Measurements from ENCODE around the gene SREK1. TPM values are rescaled to one million over a fixed set of nuclear protein-coding genes. Genes with fewer than 3 reads are reported as not detected.

Gene SREK1
- total and polyA plus RNA-seq, 2 of the 8 experiments (the other 6 are each of a cell fraction or from before 2014, with no cell fraction given) = 10.6 to 40.4 TPM

GRCh38 chr5:66118304-66118703 is 25.8 kb upstream of the SREK1 start:
- FAIRE-seq (no peak), DNase-seq (ENCODE audit: low read depth in 1 of 2, low spot score in 2 of 2) (no peak)
- no peak overlapping the region for H3K56ac ChIP-seq (replicated peaks; ENCODE audit: insufficient read length, low read depth, low read length)
- no peak overlapping the region for H3K14ac ChIP-seq (ENCODE audit: insufficient read length)
- H4K8ac ChIP-seq (ENCODE audit: extremely low read depth, insufficient read depth, low read length) = no peak overlapping the region
- H3K36me3 ChIP-seq (ENCODE audit: control insufficient read depth in 2 of 4, insufficient read depth in 4 of 4, low read length in 3 of 4) = no peaks in the 10 kb centered on the region
- H3K9ac ChIP-seq (replicated peaks in 1 of 4; ENCODE audit: extremely low read depth in 1 of 4, low read depth in 3 of 4, low read length in 3 of 4) = no peak overlapping the region
- TF ChIP-seq RBBP5 (IDR thresholded peaks at IDR 0.05; ENCODE audit: borderline replicate concordance, low read depth, low read length) = no peak
- no peak for TF ChIP-seq HDAC2 (IDR thresholded peaks at IDR 0.05; ENCODE audit: borderline replicate concordance in 1 of 2, low read depth in 2 of 2, low read length in 2 of 2)
- TF ChIP-seq GTF2F1 (IDR thresholded peaks at IDR 0.05; ENCODE audit: borderline replicate concordance, low read depth, low read length) = no peak
- TF ChIP-seq SP4 (IDR thresholded peaks at IDR 0.05; ENCODE audit: low read length) = no peak
- no peak for TF ChIP-seq SP2 (IDR thresholded peaks at IDR 0.05; ENCODE audit: low read length)
- TF ChIP-seq SUZ12 (IDR thresholded peaks at IDR 0.05; ENCODE audit: low read length) = no peak
- no peak for TF ChIP-seq BACH1 (IDR thresholded peaks at IDR 0.05; ENCODE audit: low read length)
- no peak for TF ChIP-seq FOSL1 (IDR thresholded peaks at IDR 0.05; ENCODE audit: insufficient read depth, low read depth, low read length)
- no peak for TF ChIP-seq RNF2 (IDR thresholded peaks at IDR 0.05; ENCODE audit: borderline replicate concordance, low read depth, low read length, missing control alignments, poor library complexity, severe bottlenecking)
- TF ChIP-seq TBP (IDR thresholded peaks at IDR 0.05; ENCODE audit: low read depth, low read length) = no peak
- TF ChIP-seq RAD21 (IDR thresholded peaks at IDR 0.05 in 1 of 2, conservative IDR thresholded peaks at IDR 0.05 in 1 of 2; ENCODE audit: low read depth in 2 of 2, low read length in 2 of 2) = no peak
- TF ChIP-seq CHD1 (IDR thresholded peaks at IDR 0.05; ENCODE audit: low read depth, low read length) = no peak
- TF ChIP-seq SRF (IDR thresholded peaks at IDR 0.05; ENCODE audit: low read depth, low read length) = no peak
- TF ChIP-seq GABPA (IDR thresholded peaks at IDR 0.05; ENCODE audit: borderline replicate concordance, insufficient read depth, low read length) = no peak
- TF ChIP-seq POLR2AphosphoS5 (IDR thresholded peaks at IDR 0.05; ENCODE audit: low read depth, low read length) = no peak
- H2AK5ac ChIP-seq (ENCODE audit: low read depth, low read length) = no peak overlapping the region
- H3K79me2 ChIP-seq (ENCODE audit: control insufficient read depth in 1 of 2, insufficient read depth in 2 of 2, low read length in 2 of 2) = no peaks in the 10 kb centered on the region
- H3K27ac ChIP-seq (ENCODE audit: low read depth, low read length) = no peak overlapping the region
- H3K4ac ChIP-seq (replicated peaks; ENCODE audit: insufficient read length, low read depth, low read length) = no peak overlapping the region
- H2BK12ac ChIP-seq (ENCODE audit: low read depth, low read length) = no peak overlapping the region
- H3K4me2 ChIP-seq (ENCODE audit: insufficient read depth in 1 of 2, low read depth in 2 of 2, low read length in 2 of 2) = no peak overlapping the region
- H2BK5ac ChIP-seq (ENCODE audit: low read depth, low read length) = no peak overlapping the region
- no peak overlapping the region for H2BK120ac ChIP-seq (replicated peaks; ENCODE audit: low read depth, low read length)
- H3K27me3 ChIP-seq (replicated peaks in 1 of 4; ENCODE audit: control insufficient read depth in 3 of 4, extremely low read depth in 1 of 4, insufficient read depth in 3 of 4, low read length in 3 of 4) = no peaks in the 10 kb centered on the region
- no peak overlapping the region for H2BK20ac ChIP-seq (ENCODE audit: low read length)
- no peaks in the 10 kb centered on the region for H3K4me1 ChIP-seq (replicated peaks in 1 of 4; ENCODE audit: control insufficient read depth in 3 of 4, insufficient read depth in 4 of 4, low read length in 3 of 4)
- H3K79me1 ChIP-seq (ENCODE audit: low read depth, low read length) = no peaks in the 10 kb centered on the region
- no peak overlapping the region for H2AFZ ChIP-seq (ENCODE audit: low read length)
- H3K4me3 ChIP-seq (ENCODE audit: extremely low read depth in 1 of 4, insufficient read depth in 2 of 4, low read depth in 3 of 4, low read length in 4 of 4) = no peak overlapping the region
- H4K5ac ChIP-seq (ENCODE audit: insufficient read length, low read depth, low read length) = no peak overlapping the region
- no peak overlapping the region for H3K18ac ChIP-seq (ENCODE audit: extremely low read depth, low read length)
- H3K23me2 ChIP-seq (ENCODE audit: low read depth, low read length) = no peaks in the 10 kb centered on the region
- POLR2A ChIA-PET (ENCODE audit: partially characterized antibody) = no interaction called here
- no peaks in the 10 kb centered on the region for H4K20me1 ChIP-seq (replicated peaks in 1 of 2; ENCODE audit: control insufficient read depth in 1 of 2, insufficient read depth in 2 of 2, low read length in 2 of 2)
- WGBS, 2 experiments (ENCODE audit: extremely low coverage in 1 of 2, insufficient coverage in 1 of 2, insufficient read length in 1 of 2, insufficient replicate concordance in 2 of 2, low coverage in 1 of 2, low lambda C conversion rate in 2 of 2, missing lambda C conversion rate in 1 of 2) = 93% methylated on average over 4 of the region's 4 CpGs; no CpG with 5 or more reads in 1 of the 2 experiments
- CTCF ChIA-PET (ENCODE audit: partially characterized antibody) = no interaction called here
- no peak overlapping the region for H3K23ac ChIP-seq (ENCODE audit: insufficient read length)
- no peaks in the 10 kb centered on the region for H3K9me3 ChIP-seq (ENCODE audit: insufficient read depth in 2 of 2, low read depth in 1 of 2, low read length in 1 of 2)
- H4K91ac ChIP-seq (replicated peaks; ENCODE audit: insufficient read length, low read length) = no peak overlapping the region
- no peak overlapping the region for H2BK15ac ChIP-seq (ENCODE audit: low read length)
